Pancreas (tissue), 10 donors: ENCODE results near the gene RAMP3. TPM values are rescaled to one million over a fixed set of nuclear protein-coding genes. Genes with fewer than 3 reads are reported as not detected.

Source experiments
- ATAC-seq, 4 donors: fragments of 200-7000 bp; cut with Tn5 transposase; one replicate each; pipeline versions ENCODE4 v1.8.0 to v1.9.1; 2020; ENCODE audit warnings: mild to moderate bottlenecking in 4 of 4, moderate library complexity in 4 of 4
- DNase-seq, 6 donors: peaks; one replicate each; pipeline ENCODE4 v3.0.0-alpha.2; 2020
- FAIRE-seq: peaks from 2 replicates; lab custom pipeline; 2012; peaks lifted over from hg19 to GRCh38; lab: Jason Lieb, UNC
- H3K27ac ChIP-seq, 4 donors: fragments of 200-600 bp; sonication (generic); 1 replicate in 3 of 4; 2 replicates in 1 of 4; pipeline versions ENCODE4 v1.5.0 to v1.8.0; 2020
- H3K27me3 ChIP-seq, 4 donors: fragments of 200-600 bp; one replicate each; pipeline ENCODE4 v1.8.0; 2021
- H3K36me3 ChIP-seq, 3 donors: fragments of 200-600 bp; sonication (generic) in 1 of 3; one replicate each; pipeline versions ENCODE4 v1.5.0 to v1.8.0; 2020 to 2021
- H3K4me1 ChIP-seq, 3 donors: fragments of 200-600 bp; one replicate each; pipeline ENCODE4 v1.8.0; 2021
- H3K4me3 ChIP-seq, 4 donors: fragments of 200-600 bp; sonication (generic) in 2 of 4; one replicate each; pipeline versions ENCODE4 v1.5.0 to v1.8.0; 2020 to 2021
- H3K9me3 ChIP-seq, 4 donors: fragments of 200-600 bp; one replicate each; pipeline ENCODE4 v1.8.0; 2021
- WGBS, 2 donors: extraction: QIAGEN DNeasy Blood & Tissue Kit; methylation state at CpG; one replicate each; pipeline ENCODE4 v1.1.7; 2013; 5-methylcytosine and 5-hydroxymethylcytosine counted together
- intact Hi-C, 3 donors: fragments of 100-400 bp; cut with DNase I; formaldehyde crosslinking; loops; one replicate each; pipeline versions ENCODE4 v1.11.1 to v1.14.2; 2022
- polyA plus RNA-seq, 2 donors: library from polyadenylated mRNA; stranded (reverse); fragments of 200-250 nt; gene quantifications; one replicate each; pipeline ENCODE4 v1.2.3, GENCODE V29; 2013
- total RNA-seq, 6 donors: library from RNA; stranded (reverse); fragmentation: NEBNext Ultra II Directional in 4 of 6; extraction: Animal tissue kit (Norgen Biotek cat#: 25700) in 4 of 6; gene quantifications; one replicate each; pipeline versions ENCODE4 v1.2.1 to v1.2.4, GENCODE V29; 2021 to 2023
- TF ChIP-seq, protein P1 (sequence below), 4 donors: fragments of 200-600 bp; sonication (generic) in 3 of 4; IDR thresholded peaks; one replicate each; pipeline versions ENCODE4 v1.5.0 to v1.8.0; 2021; ENCODE audit warnings: antibody characterized with exemption in 4 of 4
- donor health status: healthy with polysubstance abuse.
- donor health status: DM: no; HTN: no; CAD: no; lungs with moderate emphysema.
- donor health status: DM: no; HTN: no; CAD: no.
- donor health status: control.
- donor health status: control.
- donor health status: Bipolar disorder and iron deficiency.
- donor health status: DM: yes; HTN: yes; CAD: no.
- donor health status: DM: no; HTN: no; CAD: no.
- donor health status: DM: no; HTN: no; CAD: no.
- donor health status: DM: yes; HTN: yes; CAD: no.

The RAMP3 gene
- total and polyA plus RNA-seq, 8 donors, result 4.1 to 41.1 (median 7.2) TPM

DNA sequence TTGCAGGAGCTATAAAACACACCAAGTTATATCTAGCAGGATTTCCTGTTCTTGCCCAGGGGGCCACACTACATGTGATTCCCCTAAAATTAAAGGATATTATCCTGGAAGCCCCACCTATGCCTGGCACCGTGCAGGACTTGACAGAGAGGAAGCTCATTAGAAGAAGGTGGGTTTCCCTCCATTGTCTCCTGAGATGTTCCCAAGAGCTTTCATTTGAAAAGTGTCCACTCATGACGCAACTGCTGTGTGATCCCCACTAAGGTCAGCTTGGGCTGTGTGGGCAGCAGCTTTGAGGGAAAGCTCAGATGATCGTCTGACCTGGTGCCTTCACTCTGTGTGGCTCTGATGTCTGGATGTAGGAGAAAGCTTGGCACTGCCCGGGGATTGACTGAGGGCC, 53.5 kb downstream of the RAMP3 start:
- Histone ChIP-seq H3K27ac (no peak overlapping the region), H3K4me3 (no peak overlapping the region), H3K36me3 (no peaks in the 10 kb centered on the region), H3K27me3 (peaks cover 0 to 7% (median 0%) of the 10 kb centered on the region in 4 donors), H3K4me1 (no peaks in the 10 kb centered on the region), H3K9me3 (no peaks in the 10 kb centered on the region)
- DNase-seq (no peak), ATAC-seq (no peak), FAIRE-seq (no peak)
- intact Hi-C loops, result no loop called here
- TF ChIP-seq, protein P1, sequence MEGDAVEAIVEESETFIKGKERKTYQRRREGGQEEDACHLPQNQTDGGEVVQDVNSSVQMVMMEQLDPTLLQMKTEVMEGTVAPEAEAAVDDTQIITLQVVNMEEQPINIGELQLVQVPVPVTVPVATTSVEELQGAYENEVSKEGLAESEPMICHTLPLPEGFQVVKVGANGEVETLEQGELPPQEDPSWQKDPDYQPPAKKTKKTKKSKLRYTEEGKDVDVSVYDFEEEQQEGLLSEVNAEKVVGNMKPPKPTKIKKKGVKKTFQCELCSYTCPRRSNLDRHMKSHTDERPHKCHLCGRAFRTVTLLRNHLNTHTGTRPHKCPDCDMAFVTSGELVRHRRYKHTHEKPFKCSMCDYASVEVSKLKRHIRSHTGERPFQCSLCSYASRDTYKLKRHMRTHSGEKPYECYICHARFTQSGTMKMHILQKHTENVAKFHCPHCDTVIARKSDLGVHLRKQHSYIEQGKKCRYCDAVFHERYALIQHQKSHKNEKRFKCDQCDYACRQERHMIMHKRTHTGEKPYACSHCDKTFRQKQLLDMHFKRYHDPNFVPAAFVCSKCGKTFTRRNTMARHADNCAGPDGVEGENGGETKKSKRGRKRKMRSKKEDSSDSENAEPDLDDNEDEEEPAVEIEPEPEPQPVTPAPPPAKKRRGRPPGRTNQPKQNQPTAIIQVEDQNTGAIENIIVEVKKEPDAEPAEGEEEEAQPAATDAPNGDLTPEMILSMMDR (IDR thresholded peaks at IDR 0.05), result no peak
- WGBS, 2 donors, result 43 to 49% methylated on average over 4 of the region's 4 CpGs

DNA sequence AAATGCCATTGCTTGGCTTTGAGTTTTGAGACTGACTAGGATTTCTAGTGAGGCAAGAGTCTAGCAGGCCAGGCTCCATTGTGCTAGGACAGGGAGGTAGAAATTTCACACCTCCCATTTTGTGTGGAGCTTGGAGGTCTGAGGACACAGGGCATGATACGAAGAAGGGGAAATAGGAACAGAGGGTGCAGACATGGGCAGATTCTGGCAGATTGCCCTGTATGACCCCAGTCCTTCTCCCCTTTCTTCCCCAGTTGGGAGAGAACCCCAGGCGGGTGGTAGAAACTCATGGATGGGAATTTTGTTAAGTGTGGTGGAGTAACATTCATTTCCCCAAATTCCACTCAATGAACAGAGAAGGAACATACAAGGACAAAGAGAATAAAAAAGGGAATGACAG, 54.4 kb downstream of the RAMP3 start:
- TF ChIP-seq, protein P1 (IDR thresholded peaks at IDR 0.05), result no peak
- Histone ChIP-seq H3K27me3 (peaks cover 0 to 7% (median 0%) of the 10 kb centered on the region in 4 donors), H3K36me3 (no peaks in the 10 kb centered on the region), H3K9me3 (no peaks in the 10 kb centered on the region), H3K4me1 (no peaks in the 10 kb centered on the region), H3K4me3 (no peak overlapping the region), H3K27ac (no peak overlapping the region)
- intact Hi-C loops, result no loop called here
- ATAC-seq, result no peak
- FAIRE-seq, result no peak
- 71 to 82% methylated on average over 2 of the region's 2 CpGs for WGBS, 2 donors
- no peak for DNase-seq

DNA sequence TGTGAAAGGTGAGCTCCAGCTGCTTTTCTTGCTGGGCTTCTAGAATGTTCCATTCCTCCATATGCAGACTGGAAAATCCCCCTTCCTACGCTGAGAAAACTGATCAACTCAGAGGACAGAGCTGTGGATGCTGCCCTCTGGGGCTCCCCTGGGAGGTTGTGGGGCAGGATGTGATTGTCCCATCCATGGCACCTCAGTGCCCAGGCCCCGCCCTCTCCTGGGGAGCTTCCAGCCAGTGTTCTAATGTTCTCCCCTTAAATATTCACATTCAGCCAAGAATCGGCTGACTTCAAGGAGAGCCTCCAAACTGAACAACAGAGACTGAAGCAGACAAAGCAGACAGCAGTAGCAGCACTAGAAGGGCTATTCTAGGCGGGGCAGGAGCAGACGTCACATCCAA, 55.0 kb downstream of the RAMP3 start:
- no peaks in the 10 kb centered on the region for H3K4me1 ChIP-seq
- H3K27me3 ChIP-seq, result peaks cover 0 to 7% (median 0%) of the 10 kb centered on the region in 4 donors
- no peaks in the 10 kb centered on the region for H3K9me3 ChIP-seq
- intact Hi-C loops, result no loop called here
- H3K27ac ChIP-seq, result no peak overlapping the region
- H3K4me3 ChIP-seq, result no peak overlapping the region
- no peak for ATAC-seq
- TF ChIP-seq, protein P1 (IDR thresholded peaks at IDR 0.05), result no peak
- H3K36me3 ChIP-seq, result no peaks in the 10 kb centered on the region
- 68 to 78% methylated on average over 5 of the region's 5 CpGs for WGBS, 2 donors
- DNase-seq, result no peak
- no peak for FAIRE-seq

DNA sequence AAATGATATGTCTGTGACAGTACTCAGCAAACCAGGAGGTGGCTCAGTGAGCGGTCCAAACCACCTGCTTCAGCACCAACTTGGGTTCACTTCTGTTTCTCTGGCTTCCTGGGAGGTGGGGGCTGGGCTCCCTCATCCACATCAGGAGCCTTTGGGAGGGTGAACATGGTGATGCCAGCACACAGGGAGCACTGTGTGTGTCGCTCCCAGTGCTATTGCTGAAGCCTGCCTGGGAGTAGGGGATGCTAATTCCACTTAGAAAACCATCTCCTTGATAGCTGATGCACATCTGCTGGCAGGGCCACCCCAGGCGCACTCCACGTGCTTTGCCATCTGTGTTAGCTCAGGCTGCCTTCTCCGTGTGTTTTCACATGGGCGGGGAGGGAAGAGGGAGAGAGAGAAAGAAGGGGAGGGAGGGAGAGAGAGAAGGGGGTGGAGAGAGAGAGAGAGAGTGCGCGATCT, 58.0 kb downstream of the RAMP3 start:
- no peaks in the 10 kb centered on the region for H3K4me1 ChIP-seq
- H3K4me3 ChIP-seq, result no peak overlapping the region
- no peaks in the 10 kb centered on the region for H3K36me3 ChIP-seq
- no peaks in the 10 kb centered on the region for H3K27me3 ChIP-seq
- DNase-seq (no peak), FAIRE-seq (no peak), ATAC-seq (peak in 2 of 4 donors; percentile 45 to 56)
- TF ChIP-seq, protein P1 (IDR thresholded peaks at IDR 0.05), result no peak
- 10 to 18% methylated on average over 8 of the region's 8 CpGs for WGBS, 2 donors
- no peaks in the 10 kb centered on the region for H3K9me3 ChIP-seq
- intact Hi-C loops, result no loop called here
- H3K27ac ChIP-seq, result no peak overlapping the region

DNA sequence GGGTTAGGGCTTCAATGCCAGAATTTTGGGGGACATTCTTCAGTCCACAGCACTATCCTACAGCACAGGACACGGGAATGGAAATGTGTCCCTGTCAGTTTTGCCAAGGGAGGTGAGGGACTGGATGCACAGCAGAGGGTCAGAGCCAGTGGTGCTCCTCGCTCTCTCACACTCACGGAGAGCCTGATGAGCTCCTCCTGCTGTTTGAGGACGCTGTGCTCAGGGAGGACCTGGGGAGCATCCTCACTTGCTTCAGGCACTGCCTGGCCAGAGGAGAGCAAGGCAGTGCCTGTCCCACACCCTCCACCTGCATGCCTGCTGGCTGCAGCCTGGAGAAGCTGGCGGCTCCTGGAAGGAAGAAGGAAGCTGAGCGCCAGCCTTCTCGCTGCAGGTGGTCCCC, 58.6 kb downstream of the RAMP3 start:
- H3K27ac ChIP-seq, result no peak overlapping the region
- no peak for FAIRE-seq
- intact Hi-C loops, result no loop called here
- TF ChIP-seq, protein P1 (IDR thresholded peaks at IDR 0.05), result no peak
- WGBS, 2 donors, result 45 to 58% methylated on average over 7 of the region's 7 CpGs
- no peaks in the 10 kb centered on the region for H3K27me3 ChIP-seq
- H3K4me1 ChIP-seq, result no peaks in the 10 kb centered on the region
- no peak for ATAC-seq
- H3K9me3 ChIP-seq, result no peaks in the 10 kb centered on the region
- DNase-seq, result no peak
- H3K36me3 ChIP-seq, result no peaks in the 10 kb centered on the region
- H3K4me3 ChIP-seq, result no peak overlapping the region
